OCI-M2 (cell line): Measurements from ENCODE around the gene PAXX.

ENCODE experiments used
- DNase-seq: peaks from one replicate; lab custom pipeline; 2025; ENCODE audit not compliant: unreplicated experiment; lab: John Stamatoyannopoulos, UW

Gene PAXX

DNA sequence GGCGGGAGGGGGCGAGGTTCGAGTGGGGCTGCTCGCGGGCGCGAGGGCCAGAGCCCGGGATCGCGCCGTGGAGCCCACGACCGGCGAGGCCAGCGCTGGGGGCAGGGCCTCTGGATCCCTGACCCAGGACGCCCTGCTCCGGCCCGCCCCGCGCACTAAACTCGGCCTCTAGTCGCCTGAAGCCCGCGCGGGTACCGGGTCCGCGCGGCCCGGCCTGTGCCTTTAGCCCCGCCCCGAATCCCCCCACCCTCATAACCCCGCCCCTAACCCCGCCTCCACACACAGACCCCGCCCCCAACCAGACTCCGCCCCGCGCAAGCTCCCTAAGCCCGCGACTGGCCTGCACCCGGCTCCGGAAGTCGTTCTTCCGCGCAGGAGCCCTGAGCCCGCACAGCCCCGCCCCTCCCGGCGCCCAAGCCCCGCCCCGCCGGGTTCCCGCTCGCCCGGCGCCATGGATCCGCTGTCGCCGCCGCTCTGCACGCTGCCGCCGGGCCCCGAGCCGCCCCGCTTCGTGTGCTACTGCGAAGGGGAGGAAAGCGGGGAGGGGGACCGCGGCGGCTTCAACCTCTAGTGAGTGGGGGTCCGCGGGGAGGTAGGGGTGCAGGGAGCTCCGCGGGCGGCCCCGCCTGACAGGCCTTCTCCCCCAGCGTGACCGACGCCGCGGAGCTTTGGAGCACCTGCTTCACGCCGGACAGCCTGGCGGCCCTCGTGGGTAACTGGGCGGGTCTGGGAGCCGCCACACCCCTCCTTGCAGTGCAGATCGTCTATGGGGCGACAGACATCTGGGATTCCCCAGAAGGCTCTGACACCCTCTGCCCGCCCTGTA is at the start of gene PAXX:
Gene PAXX (plus strand): TSS at position 430 of the 826 bp plus-strand sequence. CDS start 22 bp downstream, at position 452.
- DNase-seq = peak; percentile 17

DNA sequence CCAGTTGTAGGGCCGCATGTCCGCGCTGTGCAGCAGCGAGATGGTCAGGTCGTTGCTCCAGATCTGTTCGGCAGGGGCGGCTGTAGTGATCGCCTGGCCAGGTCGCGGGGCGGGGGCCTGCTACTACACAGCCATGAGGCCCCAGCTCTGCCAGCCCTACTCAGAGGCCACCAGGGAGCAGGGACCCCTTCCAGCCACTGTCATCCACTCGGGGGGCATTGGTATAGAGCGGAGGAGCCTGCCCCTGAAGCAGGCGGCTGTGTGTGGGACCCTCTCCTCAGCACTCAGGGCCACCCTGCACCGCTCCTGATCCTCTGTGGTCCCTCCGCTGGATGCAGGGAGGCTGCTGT is 49.4 kb upstream of the PAXX start:
- no peak for DNase-seq

- no peak for DNase-seq
These were observed 48.7 kb upstream of the PAXX start for GRCh38 chr9:136943291-136944211.

- DNase-seq = no peak
These were observed 48.1 kb upstream of the PAXX start for GRCh38 chr9:136944212-136944518.

GRCh38 chr9:136944519-136945332 is 47.5 kb upstream of the PAXX start, which contains the start of the genes C8G and FBXW5:
Gene C8G (plus strand): TSS chr9:136945243. CDS start chr9:136945321, 78 bp downstream.
Gene FBXW5 (minus strand): TSS chr9:136944738. CDS start chr9:136944083, 655 bp downstream.
- DNase-seq = peak; percentile 15

- DNase-seq = no peak
These were observed 46.6 kb upstream of the PAXX start for GRCh38 chr9:136945333-136946227.

DNA sequence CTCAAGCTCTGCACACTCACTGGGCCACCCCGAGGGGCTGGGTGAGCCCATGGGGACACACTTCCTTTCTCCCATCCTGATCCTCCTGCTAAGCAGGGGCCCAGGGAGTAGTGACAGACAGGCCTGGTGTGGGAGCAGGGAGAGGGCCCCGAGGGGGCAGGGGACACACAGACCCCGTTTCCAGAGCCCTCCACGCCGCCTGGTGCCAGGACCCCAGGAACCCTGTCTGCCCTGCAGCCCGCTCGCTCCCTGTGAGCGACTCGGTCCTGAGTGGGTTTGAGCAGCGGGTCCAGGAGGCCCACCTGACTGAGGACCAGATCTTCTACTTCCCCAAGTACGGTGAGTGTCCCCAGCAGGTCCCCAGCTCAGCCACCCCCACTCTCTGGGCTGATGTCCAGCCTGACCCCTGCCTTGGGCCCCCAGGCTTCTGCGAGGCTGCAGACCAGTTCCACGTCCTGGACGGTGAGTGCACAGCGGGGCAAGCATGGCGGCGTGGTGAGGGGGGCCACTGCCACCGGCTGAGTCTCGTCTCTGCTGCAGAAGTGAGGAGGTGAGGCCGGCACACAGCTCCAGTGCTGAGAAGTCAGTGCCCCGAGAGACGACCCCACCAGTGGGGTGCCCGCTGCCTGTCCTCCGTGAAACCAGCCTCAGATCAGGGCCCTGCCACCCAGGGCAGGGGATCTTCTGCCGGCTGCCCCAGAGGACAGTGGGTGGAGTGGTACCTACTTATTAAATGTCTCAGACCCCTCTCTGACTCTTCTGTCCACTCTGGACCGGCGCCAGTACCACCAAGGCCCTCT is 45.8 kb upstream of the PAXX start:
- no peak for DNase-seq

GRCh38 chr9:136947028-136947891 is 45.0 kb upstream of the PAXX start:
- DNase-seq = no peak

DNA sequence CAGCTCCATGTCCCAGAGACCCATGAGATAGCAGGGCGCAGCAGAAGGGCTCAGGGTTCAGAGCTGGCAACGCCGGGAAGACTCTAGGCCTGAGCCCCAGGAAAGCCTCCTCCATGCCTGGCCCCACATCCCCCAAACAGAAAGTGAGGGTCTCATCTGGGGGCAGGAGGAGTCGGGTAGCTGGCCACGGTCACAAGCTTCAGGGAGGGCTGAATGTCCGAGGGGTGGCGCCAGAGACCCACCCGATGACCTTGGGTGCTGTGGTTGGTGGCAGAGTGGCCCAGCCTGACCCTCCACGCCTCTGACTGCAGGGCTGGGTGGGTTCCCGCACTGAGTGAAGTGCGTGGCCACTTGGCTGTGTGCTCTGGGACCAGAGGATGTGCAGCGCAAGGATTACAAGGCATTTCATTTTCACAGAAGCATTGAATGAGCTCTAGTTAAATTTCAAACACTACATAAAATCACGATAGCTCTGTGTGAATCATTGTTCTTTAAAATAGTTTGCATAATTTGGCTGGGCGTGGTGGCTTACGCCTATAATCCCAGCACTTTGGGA is 44.2 kb upstream of the PAXX start:
- DNase-seq = no peak

- DNase-seq = no peak
These were observed 42.9 kb upstream of the PAXX start for GRCh38 chr9:136949239-136949816.

DNA sequence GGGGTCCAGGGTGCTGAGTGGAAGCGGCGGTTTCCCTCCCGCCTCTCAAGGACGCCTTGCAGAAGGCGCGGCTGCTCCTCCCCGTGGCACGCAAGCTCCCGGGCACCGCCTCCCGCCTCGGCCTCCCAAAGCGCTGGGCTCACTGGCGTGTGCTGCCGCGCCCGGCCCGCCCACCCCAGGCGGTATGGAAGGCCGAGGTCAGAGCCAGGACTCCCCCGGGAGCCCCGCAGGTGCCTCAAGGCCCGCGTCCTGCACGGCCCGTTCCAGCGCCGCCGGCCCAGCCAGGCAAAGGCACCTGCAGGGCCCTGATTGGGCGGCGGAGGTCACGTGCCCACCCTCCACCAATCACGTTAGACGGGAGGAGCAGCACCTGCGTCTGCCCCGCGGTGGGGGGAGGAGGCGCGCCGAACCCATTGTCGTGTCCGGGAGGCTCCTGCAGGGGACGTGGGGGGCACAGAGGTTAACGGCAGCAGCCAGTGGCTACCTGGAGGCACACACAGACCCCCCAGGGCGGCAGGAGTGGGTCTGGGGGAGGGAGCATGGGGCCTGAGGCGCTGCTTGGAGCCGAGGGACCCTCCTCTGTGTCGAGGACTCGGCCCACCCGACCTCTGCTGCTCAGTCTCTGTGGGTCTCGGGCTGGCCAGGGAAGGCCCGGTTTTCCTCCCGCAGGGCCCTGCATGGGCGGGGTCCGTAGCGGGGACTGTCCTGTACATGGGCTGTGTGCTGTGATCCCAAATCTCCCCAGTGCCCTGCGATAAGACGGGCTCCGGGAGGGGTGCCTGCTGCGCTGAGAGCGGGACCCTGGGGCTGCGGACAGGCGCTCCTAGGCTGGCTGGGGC is 42.2 kb upstream of the PAXX start:
- DNase-seq = peak; percentile 47

DNA sequence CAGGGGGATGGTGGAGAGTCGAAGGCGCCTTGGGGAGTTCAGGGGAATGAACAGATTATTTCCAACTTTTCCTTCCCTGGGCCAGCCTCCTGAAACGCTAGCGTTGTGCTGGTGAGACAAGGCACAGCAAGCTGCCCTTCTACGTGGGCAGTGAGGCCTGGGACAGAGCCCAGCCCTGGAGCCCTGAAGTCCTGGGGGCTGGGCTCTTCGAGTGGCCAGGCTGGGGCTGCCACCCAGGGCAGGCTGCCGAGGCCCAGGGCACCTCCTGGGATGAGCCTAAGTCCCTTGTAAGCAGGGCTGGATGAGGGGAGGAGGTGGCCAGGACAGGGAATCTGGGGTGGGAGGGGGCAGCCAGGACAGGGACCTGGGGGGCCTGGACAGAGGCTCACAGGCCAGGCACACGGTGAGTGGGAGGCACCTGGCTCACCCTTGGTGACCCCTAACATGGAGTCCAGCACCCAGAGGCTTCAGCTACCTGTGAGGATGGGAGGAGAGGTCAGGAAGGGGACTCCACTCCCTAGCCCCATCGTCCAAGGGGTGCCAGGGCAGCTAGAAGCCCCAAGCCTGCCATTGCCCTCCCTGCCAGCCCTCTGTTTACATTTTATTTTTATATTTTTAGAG is 41.5 kb upstream of the PAXX start:
- DNase-seq = no peak

DNA sequence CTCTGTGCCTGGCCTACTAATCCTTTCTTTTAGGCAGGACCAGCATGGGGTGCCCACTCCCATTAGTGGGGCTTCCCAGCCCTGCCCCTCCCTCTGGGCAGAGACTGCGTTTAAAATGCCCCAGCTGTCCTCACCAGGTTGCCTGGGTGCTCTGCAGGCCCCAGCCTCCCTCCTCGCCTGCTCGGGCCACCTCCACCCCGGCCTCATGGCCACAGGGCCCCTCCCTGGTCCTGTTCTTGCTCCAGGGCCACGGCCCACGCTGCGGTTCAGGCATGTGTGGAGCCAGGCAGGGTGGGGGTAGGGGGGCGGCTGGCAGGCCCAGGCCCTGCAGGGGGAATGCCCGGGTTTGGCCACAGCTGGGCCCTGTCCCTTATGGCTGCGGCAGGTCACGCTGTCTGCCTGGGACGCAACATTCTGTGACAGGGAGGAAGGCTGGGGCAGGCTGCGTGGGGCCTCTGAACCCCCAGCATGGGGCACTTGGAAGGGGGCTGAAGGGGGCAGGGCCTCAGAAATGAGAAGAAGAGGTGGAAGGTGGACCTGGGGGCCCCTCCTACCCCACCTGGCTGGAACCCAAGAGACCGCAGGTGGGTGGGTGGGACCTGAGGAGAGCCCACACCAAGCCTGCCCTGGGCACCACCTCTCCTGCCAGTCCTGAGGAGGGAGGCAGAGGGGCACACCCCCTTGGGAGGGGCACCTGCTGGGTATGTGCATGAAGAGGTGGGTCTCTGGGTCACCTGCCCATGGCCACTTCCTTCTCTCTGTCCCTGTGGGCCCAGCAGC is 40.5 kb upstream of the PAXX start, which contains the start of gene LCN12:
Gene LCN12 (plus strand): TSS at position 733 of the 780 bp plus-strand sequence. CDS start 55 bp downstream, outside the sequence.
- DNase-seq = no peak

- DNase-seq = no peak
These were observed 39.8 kb upstream of the PAXX start for GRCh38 chr9:136952321-136952850.
